ENCODE results near the gene OXCT2. TPM values are rescaled to one million over a fixed set of nuclear protein-coding genes. Genes with fewer than 3 reads are reported as not detected.

The OXCT2 gene
- polyA plus RNA-seq, 1 of the 3 experiments (the other 2 are of a cell fraction), result 0.44 TPM

DNA sequence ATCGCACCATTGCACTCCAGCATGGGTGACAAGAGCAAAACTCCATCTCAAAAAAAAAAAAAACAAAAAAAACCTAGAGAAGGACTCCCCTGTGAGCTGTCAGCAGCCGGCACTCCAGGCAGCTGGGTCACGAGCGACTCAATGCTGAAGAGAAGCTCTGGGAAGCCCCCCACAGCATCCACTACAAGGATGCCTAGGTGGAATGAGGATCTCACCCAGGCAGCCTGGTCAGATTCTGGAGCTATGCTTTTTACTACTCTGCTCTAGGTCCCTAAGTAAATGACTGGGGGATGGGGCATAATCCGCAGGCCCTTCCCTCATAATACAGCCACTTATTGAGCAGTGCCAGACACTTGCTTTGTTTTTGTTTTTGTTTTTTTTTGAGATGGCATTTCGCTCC is 11.0 kb upstream of the OXCT2 start:
- TF ChIP-seq RCOR1 (IDR thresholded peaks at IDR 0.05; ENCODE audit: low read length), result no peak
- TF ChIP-seq TAF1 (IDR thresholded peaks at IDR 0.05; ENCODE audit: borderline replicate concordance, low read depth, low read length), result no peak
- no peak for TF ChIP-seq NFIC (IDR thresholded peaks at IDR 0.05; ENCODE audit: borderline replicate concordance)
- TF ChIP-seq, protein P1, sequence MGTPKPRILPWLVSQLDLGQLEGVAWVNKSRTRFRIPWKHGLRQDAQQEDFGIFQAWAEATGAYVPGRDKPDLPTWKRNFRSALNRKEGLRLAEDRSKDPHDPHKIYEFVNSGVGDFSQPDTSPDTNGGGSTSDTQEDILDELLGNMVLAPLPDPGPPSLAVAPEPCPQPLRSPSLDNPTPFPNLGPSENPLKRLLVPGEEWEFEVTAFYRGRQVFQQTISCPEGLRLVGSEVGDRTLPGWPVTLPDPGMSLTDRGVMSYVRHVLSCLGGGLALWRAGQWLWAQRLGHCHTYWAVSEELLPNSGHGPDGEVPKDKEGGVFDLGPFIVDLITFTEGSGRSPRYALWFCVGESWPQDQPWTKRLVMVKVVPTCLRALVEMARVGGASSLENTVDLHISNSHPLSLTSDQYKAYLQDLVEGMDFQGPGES (IDR thresholded peaks at IDR 0.05; ENCODE audit: low read depth, low read length), result no peak
- no peak for TF ChIP-seq TCF12 (IDR thresholded peaks at IDR 0.05)
- no peak for TF ChIP-seq SIN3A (IDR thresholded peaks at IDR 0.05; ENCODE audit: borderline replicate concordance, low read depth, low read length)
- TF ChIP-seq, protein P2, sequence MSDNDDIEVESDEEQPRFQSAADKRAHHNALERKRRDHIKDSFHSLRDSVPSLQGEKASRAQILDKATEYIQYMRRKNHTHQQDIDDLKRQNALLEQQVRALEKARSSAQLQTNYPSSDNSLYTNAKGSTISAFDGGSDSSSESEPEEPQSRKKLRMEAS (IDR thresholded peaks at IDR 0.05; ENCODE audit: low read depth), result no peak
- no peak for TF ChIP-seq USF1 (IDR thresholded peaks at IDR 0.05; ENCODE audit: borderline replicate concordance, low read depth)
- TF ChIP-seq FOXJ3 (CRISPR knock-in tag; IDR thresholded peaks at IDR 0.05), result no peak
- no peak for TF ChIP-seq FOXM1 (IDR thresholded peaks at IDR 0.05; ENCODE audit: low read depth)
- no peak for TF ChIP-seq SMC3 (IDR thresholded peaks at IDR 0.05; ENCODE audit: low read depth, low read length)
- TF ChIP-seq EP300 (IDR thresholded peaks at IDR 0.05; ENCODE audit: borderline replicate concordance in 1 of 2, low read depth in 1 of 2, low read length in 1 of 2), result no peak
- TF ChIP-seq RAD21 (IDR thresholded peaks at IDR 0.05; ENCODE audit: low read length), result no peak
- ChIA-PET POLR2A (no interaction called here), CTCF (interaction anchor here (1.5 to 1.6 kb wide), 2 partner anchors 17 to 176 kb away, joined by 3 read pairs; no protein-coding TSS in a partner anchor)
- H3F3A ChIP-seq (replicated peaks; ENCODE audit: insufficient read depth), result no peaks in the 10 kb centered on the region
- H3K36me3 ChIP-seq (replicated peaks in 1 of 2; ENCODE audit: control insufficient read depth in 1 of 2, insufficient read depth in 2 of 2, low read length in 1 of 2), result no peaks in the 10 kb centered on the region
- no peaks in the 10 kb centered on the region; a peak in 1 of 4 replicates for H3K4me1 ChIP-seq (ENCODE audit: control insufficient read depth in 1 of 2, insufficient read depth in 2 of 2, low read depth in 1 of 2, low read length in 1 of 2)
- H3K27ac ChIP-seq (ENCODE audit: low read depth in 2 of 2, low read length in 1 of 2), result no peak overlapping the region
- H3K4me3 ChIP-seq (ENCODE audit: low read depth in 2 of 2, low read length in 1 of 2), result no peak overlapping the region
- WGBS (ENCODE audit: low lambda C conversion rate), result 77% methylated on average over 6 of the region's 6 CpGs
- no peak for DNase-seq
- H3K9me3 ChIP-seq, result no peaks in the 10 kb centered on the region
- H3K9me2 ChIP-seq, result no peaks in the 10 kb centered on the region
- H3K4me2 ChIP-seq, result no peak overlapping the region
- no peaks in the 10 kb centered on the region for H3K79me2 ChIP-seq (ENCODE audit: insufficient read depth)
- H4K20me1 ChIP-seq (ENCODE audit: insufficient read depth), result no peaks in the 10 kb centered on the region
- no peak overlapping the region for H3K9ac ChIP-seq
- H3K27me3 ChIP-seq (ENCODE audit: insufficient read depth), result peaks cover 12% of the 10 kb centered on the region; the same call in 1 of the 2 replicates
- no peak overlapping the region for H2AFZ ChIP-seq (ENCODE audit: low read depth)

DNA sequence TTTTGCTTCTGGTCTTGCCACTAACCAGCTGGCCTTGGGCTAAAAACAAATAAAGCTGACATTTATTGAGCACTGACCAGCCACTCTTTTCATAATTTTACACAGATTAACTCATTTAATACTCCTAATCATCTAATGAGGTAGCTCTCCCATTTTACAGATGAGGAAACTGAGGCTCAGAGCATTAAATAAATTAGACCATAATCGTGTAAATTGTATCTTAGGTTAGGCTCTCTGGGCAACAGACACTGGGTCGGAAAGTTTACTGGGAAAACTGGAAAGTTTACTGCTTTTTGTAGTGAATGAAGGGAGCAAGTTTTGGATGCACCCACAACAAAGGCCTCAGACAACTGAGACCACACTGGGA is 10.2 kb upstream of the OXCT2 start:
- H3K4me2 ChIP-seq, result no peak overlapping the region
- H3K36me3 ChIP-seq (replicated peaks in 1 of 2; ENCODE audit: control insufficient read depth in 1 of 2, insufficient read depth in 2 of 2, low read length in 1 of 2), result no peaks in the 10 kb centered on the region
- no peaks in the 10 kb centered on the region; a peak in 1 of 4 replicates for H3K4me1 ChIP-seq (ENCODE audit: control insufficient read depth in 1 of 2, insufficient read depth in 2 of 2, low read depth in 1 of 2, low read length in 1 of 2)
- no peaks in the 10 kb centered on the region for H3K9me2 ChIP-seq
- H3K9me3 ChIP-seq, result no peaks in the 10 kb centered on the region
- H3K27me3 ChIP-seq (ENCODE audit: insufficient read depth), result peaks cover 12% of the 10 kb centered on the region; the same call in 1 of the 2 replicates
- no peak overlapping the region for H3K4me3 ChIP-seq (ENCODE audit: low read depth in 2 of 2, low read length in 1 of 2)
- no peak for DNase-seq
- H3K79me2 ChIP-seq (ENCODE audit: insufficient read depth), result no peaks in the 10 kb centered on the region
- no peak overlapping the region for H3K9ac ChIP-seq
- H4K20me1 ChIP-seq (ENCODE audit: insufficient read depth), result no peaks in the 10 kb centered on the region
- WGBS (ENCODE audit: low lambda C conversion rate), result 27% methylated on average over 2 of the region's 2 CpGs
- POLR2A ChIA-PET, result no interaction called here
- no peak overlapping the region for H3K27ac ChIP-seq (ENCODE audit: low read depth in 2 of 2, low read length in 1 of 2)
- H3F3A ChIP-seq (replicated peaks; ENCODE audit: insufficient read depth), result no peaks in the 10 kb centered on the region
- TF ChIP-seq TCF12 (IDR thresholded peaks at IDR 0.05), result no peak
- no peak for TF ChIP-seq GATA2 (CRISPR knock-in tag; IDR thresholded peaks at IDR 0.05)
- no peak for TF ChIP-seq SIN3A (IDR thresholded peaks at IDR 0.05; ENCODE audit: borderline replicate concordance, low read depth, low read length)
- TF ChIP-seq GABPA (IDR thresholded peaks at IDR 0.05; ENCODE audit: low read depth), result no peak
- no peak for TF ChIP-seq ZBTB33 (IDR thresholded peaks at IDR 0.05; ENCODE audit: borderline replicate concordance, low read depth)
- CTCF ChIA-PET, result interaction anchor here (1.1 to 1.5 kb wide), 2 partner anchors 82 to 175 kb away, joined by 3 read pairs; no protein-coding TSS in a partner anchor
- H2AFZ ChIP-seq (ENCODE audit: low read depth), result no peak overlapping the region
